GM21367 (cell line): ENCODE measurements around the gene RABEPK.
"Not testable (repeated sequence)": the region's sequence is repeated elsewhere in the genome, so short reads cannot be mapped to it uniquely, and the experiment has no call there.

ENCODE experiments used
- ATAC-seq: cut with Tn5 transposase; IDR thresholded peaks from one replicate; pipeline ENCODE4 v1.9.1; 2021; ENCODE audit not compliant: unreplicated experiment

The RABEPK gene

GRCh38 chr9:125200216-125201047, at the start of gene RABEPK:
TSS of gene RABEPK (plus strand) at chr9:125200542. CDS start at chr9:125203014, 2,472 bp downstream.
- peak; percentile 96 for ATAC-seq

DNA sequence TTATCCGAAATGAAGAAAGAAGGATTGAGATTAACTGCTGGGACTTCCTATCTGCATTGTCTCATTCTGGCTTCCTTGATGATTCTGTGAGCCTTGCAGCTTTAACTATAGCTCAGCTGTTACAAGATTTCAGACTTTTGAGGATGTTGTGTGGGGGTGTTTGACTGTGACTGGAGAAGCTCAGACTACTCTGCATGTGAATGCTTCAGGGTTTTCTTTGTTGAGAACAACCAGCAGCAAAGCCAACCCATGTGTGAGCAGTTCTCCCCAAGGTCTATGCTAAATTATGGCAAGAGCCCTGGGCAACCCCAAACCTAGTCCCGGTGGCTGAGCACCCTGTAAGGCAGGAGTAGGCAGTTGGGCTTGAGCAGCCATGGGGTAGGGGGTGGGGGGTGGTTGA, 48.6 kb upstream of the RABEPK start:
- ATAC-seq: no peak

GRCh38 chr9:125153712-125154367, 46.5 kb upstream of the RABEPK start:
- ATAC-seq: no peak

DNA sequence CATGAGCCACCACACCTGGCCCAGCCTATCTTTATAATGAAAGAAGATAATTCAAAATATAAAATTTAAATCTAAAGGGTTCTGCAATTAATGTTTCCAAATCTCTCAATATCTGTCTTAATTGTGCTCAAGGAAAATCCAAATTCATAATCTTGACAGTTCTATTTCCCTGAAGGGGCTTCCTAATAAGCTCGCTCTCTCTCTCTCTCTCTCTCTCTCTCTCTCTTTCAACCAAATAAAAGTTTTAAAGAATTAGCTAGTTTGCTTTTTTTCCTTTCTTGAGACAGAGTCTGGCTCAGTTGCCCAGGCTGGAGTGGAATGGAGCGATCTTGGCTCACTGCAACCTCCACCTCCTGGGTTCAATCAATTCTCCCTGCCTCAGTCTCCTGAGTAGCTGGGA, 43.8 kb upstream of the RABEPK start:
- ATAC-seq: no peak

DNA sequence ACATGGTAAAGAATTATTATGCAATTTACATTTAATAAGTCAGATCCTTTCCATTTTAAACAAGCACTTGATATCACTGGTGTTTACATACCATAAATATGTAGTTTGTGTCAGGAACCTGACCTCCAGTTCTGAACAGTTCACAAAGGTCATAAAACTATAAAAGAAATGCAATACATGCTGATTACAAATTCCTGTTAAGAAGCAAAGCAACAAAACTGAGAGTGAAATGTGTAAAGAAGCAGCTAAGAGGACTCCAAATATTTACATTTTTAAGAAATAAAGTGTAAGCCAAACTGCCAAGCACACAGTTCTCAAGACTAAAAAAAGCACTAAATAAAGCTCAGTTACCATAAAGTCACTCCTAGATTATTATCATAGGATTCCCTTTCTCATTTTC, 39.6 kb upstream of the RABEPK start:
- no peak for ATAC-seq

- no peak for ATAC-seq
Measured at GRCh38 chr9:125161284-125161918, 38.9 kb upstream of the RABEPK start.

DNA sequence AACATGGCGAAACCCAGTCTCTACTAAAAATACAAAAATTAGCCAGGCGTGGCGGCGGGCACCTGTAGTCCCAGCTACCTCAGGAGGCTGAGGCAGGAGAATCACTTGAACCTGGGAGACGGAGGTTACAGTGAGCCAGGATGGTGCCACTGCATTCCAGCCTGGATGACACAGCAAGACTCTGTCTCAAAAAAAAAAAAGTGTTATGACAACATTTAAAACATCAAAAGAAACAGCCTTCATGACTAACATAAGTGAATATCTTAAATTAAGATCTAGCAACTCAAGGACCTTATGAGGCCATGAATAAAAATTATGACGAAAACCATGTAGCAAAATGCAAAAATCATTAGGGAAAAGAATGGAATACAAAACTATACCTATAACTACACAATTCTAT, 37.5 kb upstream of the RABEPK start:
- ATAC-seq: not testable (repeated sequence)

DNA sequence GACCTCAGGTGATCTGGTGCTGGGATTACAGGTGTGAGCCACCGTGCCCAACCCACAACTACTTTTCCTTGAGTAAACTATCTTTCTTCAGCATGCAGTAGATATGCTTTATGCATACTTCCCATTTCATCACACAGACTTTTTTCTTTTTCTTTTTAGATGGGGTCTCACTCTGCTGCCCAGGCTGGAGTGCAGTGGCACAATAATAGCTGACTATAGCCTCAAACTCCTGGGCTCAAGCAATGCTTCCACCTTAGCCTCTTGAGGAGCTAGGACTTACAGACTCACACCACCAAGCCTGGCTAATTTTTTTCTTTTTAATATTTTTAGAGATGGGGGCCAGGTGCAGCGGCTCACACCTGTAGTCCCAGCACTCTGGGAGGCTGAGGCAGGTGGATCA, 33.6 kb upstream of the RABEPK start:
- ATAC-seq: no peak

DNA sequence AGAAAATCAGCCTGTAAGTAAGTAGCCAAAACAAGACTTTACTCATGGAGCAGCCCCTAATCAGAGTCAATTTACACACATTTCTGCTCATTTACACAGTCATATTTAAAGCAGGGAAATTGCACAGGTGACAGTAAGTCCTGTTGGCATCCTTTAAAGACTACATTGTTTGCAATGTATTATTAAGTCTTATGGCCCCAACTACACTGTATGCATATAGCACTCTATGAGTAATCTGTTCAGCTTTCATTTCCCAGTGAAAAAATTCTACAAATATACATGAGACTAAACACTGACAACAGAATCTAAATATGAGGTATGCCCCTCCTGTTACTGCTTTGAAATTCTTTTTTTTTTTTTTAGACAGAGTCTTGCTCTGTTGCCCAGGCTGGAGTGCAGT, 30.4 kb upstream of the RABEPK start:
- no peak for ATAC-seq

DNA sequence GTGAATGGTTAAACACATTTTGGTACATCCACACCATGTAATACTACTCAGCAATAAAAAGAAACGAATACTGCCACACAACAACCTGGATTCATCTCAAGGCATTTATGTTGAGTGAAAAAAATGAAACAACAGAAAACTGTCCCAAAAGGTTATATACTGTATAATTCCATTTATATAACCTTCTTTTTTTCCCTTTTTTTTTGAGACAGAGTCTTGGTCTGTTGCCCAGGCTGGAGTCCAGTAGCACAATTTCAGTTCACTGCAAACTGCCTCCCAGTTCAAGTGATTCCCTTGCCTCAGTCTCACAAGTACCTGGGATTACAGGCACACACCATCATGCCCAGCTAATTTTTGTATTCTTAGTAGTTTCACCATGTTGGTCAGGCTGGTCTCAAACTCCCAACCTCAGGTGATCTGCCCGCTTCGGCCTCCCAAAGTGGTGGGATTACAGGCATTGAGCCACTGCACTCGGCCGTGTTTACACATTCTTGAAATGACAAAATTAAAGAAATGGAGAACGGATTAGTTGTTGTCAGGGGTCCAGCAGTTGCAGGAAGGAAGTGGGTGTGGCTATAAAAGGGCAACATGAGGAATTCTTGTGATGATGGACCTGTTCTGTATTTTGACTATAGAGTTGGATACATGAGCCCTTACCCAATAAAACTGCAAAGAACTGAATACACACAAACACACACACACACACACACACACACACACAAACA, 28.1 kb upstream of the RABEPK start:
- ATAC-seq: no peak

- ATAC-seq: no peak
Measured at GRCh38 chr9:125176636-125177035, 23.7 kb upstream of the RABEPK start.

DNA sequence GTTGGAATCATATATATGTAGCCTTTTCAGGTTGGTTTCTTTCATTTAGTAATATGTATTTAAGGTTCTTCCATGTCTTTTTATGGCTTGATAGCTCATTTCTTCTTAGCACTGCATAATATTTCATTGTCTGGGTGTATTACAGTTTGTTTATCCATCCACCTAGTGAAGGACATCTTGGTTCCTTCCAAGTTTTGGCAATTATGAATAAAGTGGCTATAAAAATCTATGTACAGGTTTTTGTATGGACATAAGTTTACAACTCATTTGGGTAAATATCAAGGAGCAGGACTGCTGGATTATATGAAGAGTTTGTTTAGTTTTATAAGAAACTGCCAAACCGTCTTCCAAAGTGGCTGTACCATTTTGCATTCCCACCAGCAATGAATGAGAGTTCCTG, 22.5 kb upstream of the RABEPK start:
- ATAC-seq: no peak

- ATAC-seq: not testable (repeated sequence)
Measured at GRCh38 chr9:125179776-125180175, 20.6 kb upstream of the RABEPK start.

- ATAC-seq: no peak
Measured at GRCh38 chr9:125180876-125181275, 19.5 kb upstream of the RABEPK start.

- not testable (repeated sequence) for ATAC-seq
Measured at GRCh38 chr9:125181756-125182155, 18.6 kb upstream of the RABEPK start.

DNA sequence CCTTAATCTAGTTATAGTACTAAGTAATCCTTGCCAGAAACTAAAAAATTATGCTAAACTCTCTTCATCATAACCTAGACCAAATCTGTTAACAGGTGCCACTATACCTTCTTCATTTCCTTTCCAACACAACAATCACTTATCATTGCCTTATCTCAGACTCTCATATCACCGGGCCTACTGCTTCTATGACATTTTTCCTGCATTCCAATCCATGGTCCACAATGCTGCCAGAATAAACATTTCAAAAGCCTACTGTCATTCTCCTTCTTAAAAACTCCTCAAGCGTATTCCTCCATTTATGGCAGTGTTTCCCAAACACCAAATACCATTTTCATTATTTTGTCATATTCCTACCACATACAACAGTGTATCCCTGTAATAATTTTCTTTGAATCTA, 17.3 kb upstream of the RABEPK start:
- no peak for ATAC-seq

DNA sequence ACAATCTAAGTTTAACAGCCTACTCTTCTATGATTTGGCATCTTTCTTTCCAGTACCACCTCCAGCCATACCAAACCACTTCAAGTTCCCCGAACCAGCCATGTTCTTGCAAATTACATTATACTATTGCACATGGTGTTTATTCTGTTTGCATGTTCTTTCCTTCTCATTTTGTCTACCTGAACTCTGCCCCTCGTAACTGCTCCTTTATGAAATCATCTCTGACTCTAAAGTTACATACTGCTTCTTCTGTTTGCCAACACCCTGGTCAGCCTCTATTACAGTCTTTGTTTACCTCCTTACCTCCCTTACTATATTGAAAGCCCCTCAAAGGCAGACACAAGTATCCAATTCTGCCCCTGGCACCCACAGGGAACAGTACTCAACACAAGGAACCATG, 16.8 kb upstream of the RABEPK start:
- ATAC-seq: no peak

GRCh38 chr9:125189011-125189360, 11.4 kb upstream of the RABEPK start:
- no peak for ATAC-seq

DNA sequence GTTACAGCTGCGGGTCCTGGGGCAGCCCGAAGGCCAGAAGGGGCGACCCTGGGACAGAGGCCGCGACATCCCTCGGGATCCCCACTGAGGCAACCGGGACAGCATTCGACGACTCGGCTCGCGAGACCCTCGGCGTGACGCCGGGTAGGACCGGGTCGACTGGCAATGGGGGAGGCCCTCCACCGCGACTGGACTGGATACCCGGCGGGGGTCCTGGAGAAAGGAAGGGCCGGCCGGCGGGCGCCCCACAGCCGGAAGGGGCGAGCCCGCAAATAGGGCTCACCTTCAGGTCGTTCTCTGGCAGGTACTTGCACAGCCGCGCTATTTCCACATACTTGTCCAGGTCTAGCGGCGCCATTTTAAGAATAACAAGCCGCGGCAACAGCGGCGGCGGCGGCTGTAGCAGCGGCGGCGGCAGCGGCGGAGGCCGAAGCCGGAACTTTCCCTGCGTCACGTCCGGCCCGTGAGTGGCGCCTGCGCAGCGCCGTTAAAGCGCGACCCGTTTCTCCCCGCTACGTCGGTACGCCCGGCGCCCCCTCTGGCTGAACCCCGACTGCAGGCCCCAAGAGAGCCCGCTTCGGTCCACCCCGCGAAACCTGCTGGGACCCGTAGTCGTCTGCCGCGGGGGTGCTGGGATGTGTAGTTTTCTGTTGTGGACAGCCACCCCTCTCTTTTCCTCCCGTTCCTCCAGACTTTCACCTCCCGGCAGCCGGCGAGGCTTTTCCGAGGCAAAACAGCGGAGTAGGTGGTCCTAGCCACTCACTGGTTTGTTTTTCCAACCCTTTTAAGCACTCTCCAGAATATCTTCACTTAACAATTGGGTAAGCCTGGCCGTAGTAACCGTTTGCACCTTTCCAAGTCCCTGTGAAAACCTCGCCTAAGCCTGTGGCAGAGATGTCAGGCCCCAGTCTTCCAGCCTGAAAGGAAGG, 10.7 kb upstream of the RABEPK start, which contains the start of gene PPP6C:
TSS of gene PPP6C (minus strand) at position 443 of the 929 bp plus-strand sequence. CDS start at position 358, 85 bp downstream.
- ATAC-seq: peak; percentile 93

- no peak for ATAC-seq
Measured at GRCh38 chr9:125190361-125190801, 10.0 kb upstream of the RABEPK start.
